SK-N-SH (cell line): Measurements from ENCODE around the gene SNAPC1.
"Not testable (repeated sequence)": the region's sequence is repeated elsewhere in the genome, so short reads cannot be mapped to it uniquely, and the experiment has no call there.

Experiments
- CTCF ChIP-seq: fragments of 200-600 bp; sonication (generic); IDR thresholded peaks from 2 replicates; pipeline ENCODE4 v1.6.1; 2017; ENCODE audit warnings: antibody characterized with exemption, mild to moderate bottlenecking, moderate library complexity
- EP300 ChIP-seq, 2 experiments: IDR thresholded peaks; 2 replicates each; pipeline versions ENCODE4 v1.4.0 to v1.6.1; 2012; ENCODE audit warnings: borderline replicate concordance in 1 of 2, low read depth in 1 of 2, low read length in 1 of 2
- EZH2phosphoT487 ChIP-seq: fragments of 200-600 bp; sonication (generic); IDR thresholded peaks from 2 replicates; pipeline ENCODE4 v1.6.1; 2017; ENCODE audit warnings: low read depth, mixed run types, mild to moderate bottlenecking, antibody characterized with exemption, moderate library complexity, borderline replicate concordance
- JUND ChIP-seq: IDR thresholded peaks from 2 replicates; pipeline ENCODE4 v1.4.0; 2012
- MXI1 ChIP-seq: IDR thresholded peaks from 2 replicates; pipeline ENCODE4 v1.6.1; 2012; ENCODE audit warnings: mild to moderate bottlenecking, low read depth, low read length, improper control_type of control experiment
- POLR2AphosphoS5 ChIP-seq: IDR thresholded peaks from 2 replicates; pipeline ENCODE4 v1.6.1; 2012; ENCODE audit warnings: low read depth, low read length
- TAF1 ChIP-seq: IDR thresholded peaks from 2 replicates; pipeline ENCODE4 v1.6.1; 2012; ENCODE audit warnings: low read depth, mild to moderate bottlenecking, low read length, moderate library complexity, borderline replicate concordance
- TEAD4 ChIP-seq: IDR thresholded peaks from 2 replicates; pipeline ENCODE4 v1.4.0; 2012; ENCODE audit warnings: mild to moderate bottlenecking, borderline replicate concordance; ENCODE audit not compliant: insufficient read depth

DNA sequence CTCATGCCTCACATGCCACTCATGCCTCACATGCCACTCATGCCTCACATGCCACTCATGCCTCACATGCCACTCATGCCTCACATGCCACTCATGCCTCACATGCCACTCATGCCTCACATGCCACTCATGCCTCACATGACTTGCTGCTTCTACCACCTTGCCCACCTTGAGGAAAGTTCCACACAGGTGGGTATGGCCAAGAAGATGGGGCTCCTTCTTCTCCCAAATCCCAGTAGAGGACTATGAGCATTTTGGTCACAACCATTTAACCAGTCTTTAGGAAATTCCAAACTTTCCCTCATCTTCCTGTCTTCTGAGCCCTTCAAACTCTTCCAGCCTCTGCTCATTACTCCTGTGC, 6.9 kb upstream of the SNAPC1 start:
- TF ChIP-seq JUND; TAF1; EP300 (IDR thresholded peaks at IDR 0.05; ENCODE audit: borderline replicate concordance in 1 of 2, low read depth in 1 of 2, low read length in 1 of 2); CTCF; EZH2phosphoT487; POLR2AphosphoS5; MXI1: not testable (repeated sequence)
- TF ChIP-seq TEAD4 = peak; percentile 83
